Measurements from ENCODE around the gene CCNQ. TPM values are rescaled to one million over a fixed set of nuclear protein-coding genes. Genes with fewer than 3 reads are reported as not detected.

The CCNQ gene
- total and polyA plus RNA-seq, 2 donors (not counting 3 experiments of a cell fraction or from before 2014, with no cell fraction given), result 21.3 to 37.0 TPM

GRCh38 chrX:153634236-153634635 lies 35.3 kb upstream of the CCNQ start:
- BruUV-seq (replicated peaks), result no TSS peak

More at GRCh38 chrX:153634236-153634635, 35.3 kb upstream of the CCNQ start:
- CTCF ChIA-PET, result no interaction called here
- Histone ChIP-seq H3K9me3 (replicated peaks; ENCODE audit: control insufficient read depth, insufficient read depth, low read length) (no peaks in the 10 kb centered on the region), H3K4me1 (ENCODE audit: control insufficient read depth, extremely low read depth, insufficient read depth, low read length) (no peaks in the 10 kb centered on the region), H3K4me2 (ENCODE audit: insufficient read depth, low read length) (no peak overlapping the region), H3K9ac (replicated peaks; ENCODE audit: extremely low read depth, insufficient read depth, low read length) (no peak overlapping the region), H3K79me2 (ENCODE audit: control insufficient read depth, insufficient read depth, low read length) (no peaks in the 10 kb centered on the region), H3K4me3 (replicated peaks in 1 of 3; ENCODE audit: insufficient read depth in 1 of 3, low read depth in 1 of 3, low read length in 3 of 3) (no peak overlapping the region), H4K20me1 (replicated peaks; ENCODE audit: control insufficient read depth, extremely low read depth, insufficient read depth, low read length) (no peaks in the 10 kb centered on the region), H3K27ac (ENCODE audit: insufficient read depth, low read depth, low read length) (no peak overlapping the region), H3K27me3 (ENCODE audit: control insufficient read depth in 2 of 2, insufficient read depth in 2 of 2, low read length in 2 of 2) (peaks cover 0 to 1% of the 10 kb centered on the region in 2 experiments), H3K9me1 (replicated peaks; ENCODE audit: control insufficient read depth, extremely low read depth, insufficient read depth, low read length) (no peaks in the 10 kb centered on the region), H2AFZ (ENCODE audit: low read depth, low read length) (no peak overlapping the region), H3K36me3 (ENCODE audit: control insufficient read depth in 2 of 2, extremely low read depth in 1 of 2, insufficient read depth in 2 of 2, low read length in 2 of 2) (no peaks in the 10 kb centered on the region)
- dilution Hi-C loops (cut with MboI; ENCODE audit: extremely low pct_ligation_motif_present, low sequenced_read_pairs) (no loop called here), intact Hi-C loops (cut with micrococcal nuclease) (no loop called here)
- POLR2A ChIA-PET, result no interaction called here
- no peak for FAIRE-seq
- TF ChIP-seq POLR2A (IDR thresholded peaks at IDR 0.05; ENCODE audit: low read depth, low read length) (no peak), EZH2 (IDR thresholded peaks at IDR 0.05; ENCODE audit: borderline replicate concordance, low read depth, low read length, severe bottlenecking) (no peak), POLR2AphosphoS5 (IDR thresholded peaks at IDR 0.05; ENCODE audit: insufficient read depth, low read depth, low read length) (no peak), MYC (IDR thresholded peaks at IDR 0.05; ENCODE audit: low read depth, low read length) (no peak), GATA2 (IDR thresholded peaks at IDR 0.05; ENCODE audit: insufficient read depth, insufficient read length, low read depth, low read length) (no peak), JUN (IDR thresholded peaks at IDR 0.05; ENCODE audit: borderline replicate concordance, insufficient read depth, insufficient read length, low read depth) (no peak), FOS (IDR thresholded peaks at IDR 0.05; ENCODE audit: borderline replicate concordance, insufficient read depth, low read length) (no peak)
- TF ChIP-seq, protein P1, sequence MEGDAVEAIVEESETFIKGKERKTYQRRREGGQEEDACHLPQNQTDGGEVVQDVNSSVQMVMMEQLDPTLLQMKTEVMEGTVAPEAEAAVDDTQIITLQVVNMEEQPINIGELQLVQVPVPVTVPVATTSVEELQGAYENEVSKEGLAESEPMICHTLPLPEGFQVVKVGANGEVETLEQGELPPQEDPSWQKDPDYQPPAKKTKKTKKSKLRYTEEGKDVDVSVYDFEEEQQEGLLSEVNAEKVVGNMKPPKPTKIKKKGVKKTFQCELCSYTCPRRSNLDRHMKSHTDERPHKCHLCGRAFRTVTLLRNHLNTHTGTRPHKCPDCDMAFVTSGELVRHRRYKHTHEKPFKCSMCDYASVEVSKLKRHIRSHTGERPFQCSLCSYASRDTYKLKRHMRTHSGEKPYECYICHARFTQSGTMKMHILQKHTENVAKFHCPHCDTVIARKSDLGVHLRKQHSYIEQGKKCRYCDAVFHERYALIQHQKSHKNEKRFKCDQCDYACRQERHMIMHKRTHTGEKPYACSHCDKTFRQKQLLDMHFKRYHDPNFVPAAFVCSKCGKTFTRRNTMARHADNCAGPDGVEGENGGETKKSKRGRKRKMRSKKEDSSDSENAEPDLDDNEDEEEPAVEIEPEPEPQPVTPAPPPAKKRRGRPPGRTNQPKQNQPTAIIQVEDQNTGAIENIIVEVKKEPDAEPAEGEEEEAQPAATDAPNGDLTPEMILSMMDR (IDR thresholded peaks at IDR 0.05; ENCODE audit: extremely low read depth in 1 of 2, insufficient read depth in 1 of 2, low read depth in 1 of 2, low read length in 2 of 2), result no peak
- TF ChIP-seq, protein P2, sequence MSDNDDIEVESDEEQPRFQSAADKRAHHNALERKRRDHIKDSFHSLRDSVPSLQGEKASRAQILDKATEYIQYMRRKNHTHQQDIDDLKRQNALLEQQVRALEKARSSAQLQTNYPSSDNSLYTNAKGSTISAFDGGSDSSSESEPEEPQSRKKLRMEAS (IDR thresholded peaks at IDR 0.05; ENCODE audit: insufficient read depth, insufficient read length), result no peak
- no peak for DNase-seq (ENCODE audit: low read depth, low spot score)
